HG03159 (cell line): ENCODE results near the gene NMT2.

Source experiments
- ATAC-seq: cut with Tn5 transposase; IDR thresholded peaks from one replicate; pipeline ENCODE4 v1.9.1; 2021; ENCODE audit warnings: mild to moderate bottlenecking, moderate library complexity; ENCODE audit not compliant: unreplicated experiment

Gene NMT2

GRCh38 chr10:15182540-15183207 lies 14.2 kb upstream of the NMT2 start:
- no peak for ATAC-seq

GRCh38 chr10:15181576-15182156 lies 13.2 kb upstream of the NMT2 start:
- no peak for ATAC-seq

GRCh38 chr10:15180736-15181135 lies 12.2 kb upstream of the NMT2 start:
- no peak for ATAC-seq

GRCh38 chr10:15176269-15176668 lies 7.8 kb upstream of the NMT2 start:
- no peak for ATAC-seq

GRCh38 chr10:15175587-15175986 lies 7.1 kb upstream of the NMT2 start:
- ATAC-seq: no peak

- ATAC-seq: no peak
Measured at GRCh38 chr10:15172306-15172840, 3.9 kb upstream of the NMT2 start.

GRCh38 chr10:15169555-15170401 lies 1.3 kb upstream of the NMT2 start:
- ATAC-seq: no peak

- ATAC-seq: peak; percentile 38
Measured at GRCh38 chr10:15168786-15169554, 477 bp upstream of the NMT2 start.

- ATAC-seq: peak; percentile 50
Measured at GRCh38 chr10:15167411-15168290, 842 bp downstream of the NMT2 start.

- ATAC-seq: no peak
Measured at GRCh38 chr10:15166325-15166724, 2.2 kb downstream of the NMT2 start.

GRCh38 chr10:15163253-15163828 lies 5.2 kb downstream of the NMT2 start:
- ATAC-seq: no peak

GRCh38 chr10:15158972-15159371 lies 9.5 kb downstream of the NMT2 start:
- no peak for ATAC-seq

- ATAC-seq: no peak
Measured at GRCh38 chr10:15158448-15158847, 10.0 kb downstream of the NMT2 start.

- no peak for ATAC-seq
Measured at GRCh38 chr10:15155978-15156656, 12.4 kb downstream of the NMT2 start.

GRCh38 chr10:15152556-15152955 lies 15.9 kb downstream of the NMT2 start:
- ATAC-seq: no peak

GRCh38 chr10:15150563-15150962 lies 17.9 kb downstream of the NMT2 start:
- ATAC-seq: no peak

- ATAC-seq: no peak
Measured at GRCh38 chr10:15149042-15149771, 19.3 kb downstream of the NMT2 start.

- no peak for ATAC-seq
Measured at GRCh38 chr10:15147594-15148392, 20.7 kb downstream of the NMT2 start.
